HUDEP-2 (cell line): ENCODE results near the gene RXRA.

Source experiments
- DNase-seq, 76 experiments: peaks; one replicate each; lab custom pipeline; 2025; ENCODE audit not compliant: unreplicated experiment in 76 of 76; lab: John Stamatoyannopoulos, UW

Gene RXRA

DNA sequence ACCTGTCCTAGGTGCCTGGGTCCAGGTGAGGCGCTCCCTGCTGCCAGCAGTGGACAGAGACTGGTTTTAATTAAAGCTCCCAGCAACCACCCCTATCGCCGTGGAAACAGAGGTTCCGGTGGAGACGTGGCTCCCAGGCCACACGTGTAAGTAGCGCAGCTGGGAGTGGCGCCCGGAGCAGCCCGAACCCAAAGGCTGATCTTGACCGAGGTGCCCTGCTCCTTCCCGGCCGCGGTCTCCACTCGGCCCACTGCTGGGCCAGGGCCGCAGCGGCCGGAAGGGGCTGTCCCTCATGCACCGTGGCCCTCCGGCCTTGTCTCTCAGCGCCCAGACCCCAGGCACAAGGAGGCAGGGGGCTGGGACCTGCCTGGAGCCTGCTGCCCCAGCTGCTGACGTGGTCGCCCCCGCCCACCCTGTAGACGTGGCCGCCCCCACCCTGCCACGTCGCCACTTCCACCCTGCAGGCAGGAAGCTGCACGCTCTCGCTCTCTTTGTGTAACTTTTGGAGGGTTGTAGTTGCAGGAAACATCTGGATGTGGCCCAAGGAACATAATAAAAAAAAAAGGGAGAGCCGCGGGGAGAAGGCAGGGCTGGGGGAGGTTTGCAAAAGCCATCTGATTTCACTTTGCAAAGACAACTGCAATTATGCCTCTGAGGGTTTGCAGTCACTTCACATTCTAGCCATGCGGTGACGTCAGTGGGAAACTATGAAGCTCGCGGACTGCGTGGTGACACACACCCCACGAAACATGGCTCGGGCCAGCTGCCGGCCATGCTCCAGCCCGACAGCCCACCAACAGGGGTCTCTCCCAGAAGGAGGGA is 129.9 kb downstream of the RXRA start:
- no peak for DNase-seq

DNA sequence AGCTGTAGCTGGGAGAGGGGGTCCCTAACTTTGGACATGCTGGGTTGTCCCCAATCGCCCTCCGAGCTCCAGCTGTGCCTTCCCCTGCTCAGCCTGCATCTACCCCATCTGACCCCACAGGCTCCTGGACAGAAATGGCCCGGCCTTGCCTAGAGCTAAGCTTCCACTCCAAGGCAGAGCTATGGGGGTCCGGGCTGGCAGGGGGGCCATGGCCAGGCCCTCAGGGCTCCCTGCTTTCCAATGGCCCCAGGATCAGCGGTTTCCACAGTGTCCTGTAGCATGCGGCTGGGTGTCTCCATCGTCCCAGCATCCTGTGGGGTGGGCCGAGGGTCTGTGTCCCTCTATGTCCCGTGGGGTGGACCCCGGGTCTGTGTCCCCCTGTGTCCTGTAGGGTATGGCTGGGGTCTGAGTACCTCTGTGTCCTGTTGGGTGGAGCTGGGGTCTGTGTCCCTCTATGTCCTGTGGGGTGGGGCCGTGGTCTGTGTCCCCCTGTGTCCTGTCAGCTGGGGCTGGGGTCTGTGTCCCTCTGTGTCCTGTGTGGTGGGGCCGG is 130.6 kb downstream of the RXRA start:
- DNase-seq: no peak

DNA sequence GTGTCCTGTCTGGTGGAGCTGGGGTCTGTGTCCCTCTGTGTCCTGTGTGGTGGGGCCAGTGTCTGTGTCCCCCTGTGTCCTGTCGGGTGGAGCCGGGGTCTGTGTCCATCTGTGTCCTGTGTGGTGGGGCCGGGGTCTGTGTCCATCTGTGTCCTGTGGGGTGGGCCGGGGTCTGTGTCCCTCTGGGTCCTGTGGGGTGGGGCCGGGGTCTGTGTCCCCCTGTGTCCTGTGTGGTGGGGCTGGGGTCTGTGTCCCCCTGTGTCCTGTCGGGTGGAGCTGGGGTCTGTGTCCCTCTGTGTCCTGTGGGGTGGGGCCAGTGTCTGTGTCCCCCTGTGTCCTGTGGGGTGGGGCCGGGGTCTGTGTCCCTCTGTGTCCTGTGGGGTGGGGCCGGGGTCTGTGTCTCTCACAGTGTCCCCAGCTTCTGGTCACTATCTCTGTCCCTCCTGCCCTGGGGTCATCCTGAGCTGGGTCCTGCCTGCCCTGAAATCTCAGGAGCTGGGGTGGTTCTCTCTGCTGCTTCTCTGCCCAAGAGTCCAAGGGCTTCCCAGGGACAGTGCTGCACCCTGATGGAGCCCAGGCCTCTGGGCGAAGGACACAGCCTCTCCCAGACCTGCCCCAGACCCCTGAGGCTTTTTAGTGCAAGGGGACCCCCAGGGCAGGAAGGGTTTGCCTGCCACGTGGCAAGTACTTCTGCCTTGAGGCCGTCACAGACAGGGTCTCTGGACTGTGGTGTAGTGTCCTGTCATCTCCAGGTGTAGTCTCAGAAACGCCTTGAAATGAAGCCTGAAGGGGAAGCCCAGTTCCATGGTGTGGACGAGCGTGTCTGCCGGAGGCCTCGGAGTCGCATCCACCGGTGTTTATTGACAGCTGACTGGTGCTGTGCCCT is 131.3 kb downstream of the RXRA start:
- no peak for DNase-seq

DNA sequence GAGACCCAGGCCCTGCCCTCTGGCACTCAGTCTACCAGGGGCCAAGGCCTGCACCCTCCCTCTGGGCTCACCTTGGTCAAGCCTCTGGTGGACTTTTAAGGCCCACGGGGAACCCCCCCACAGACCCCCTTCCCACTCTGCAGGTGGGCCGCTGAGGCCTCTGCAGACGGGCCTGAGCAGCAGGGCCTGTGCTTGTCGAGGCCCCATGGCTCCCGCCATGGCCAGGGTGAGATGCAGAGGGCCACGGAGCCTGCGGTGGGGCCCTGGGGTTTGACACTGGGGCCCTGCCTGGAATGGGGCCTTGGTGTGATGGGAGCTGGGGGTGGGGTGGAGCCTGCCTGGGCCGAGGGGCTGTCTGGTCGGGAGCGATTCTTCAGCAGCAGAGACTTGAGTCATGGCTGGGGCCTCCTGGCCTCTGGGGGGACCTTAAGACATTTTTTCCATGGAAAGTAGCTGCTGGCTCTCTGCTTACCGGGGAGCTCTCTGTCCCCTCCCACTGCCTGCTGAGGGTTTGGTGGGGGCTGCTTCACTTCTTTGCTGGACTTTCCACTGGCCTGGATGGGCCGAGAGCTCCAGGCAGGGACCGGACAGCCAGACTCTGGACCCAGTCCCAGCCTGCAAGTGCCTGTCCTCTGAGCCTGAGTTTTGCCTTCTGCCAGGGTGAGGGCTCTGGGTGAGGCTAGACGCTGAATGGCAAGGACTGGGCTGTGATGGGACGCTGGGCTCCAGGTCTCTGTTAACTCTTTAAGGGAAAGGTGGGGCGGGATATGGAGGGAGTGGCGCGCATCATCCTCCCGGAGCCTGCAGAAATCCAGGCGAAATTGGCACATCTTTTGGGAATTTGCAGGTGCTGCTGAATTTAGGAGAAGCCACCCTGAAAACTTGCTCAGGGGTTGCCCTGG is 132.2 kb downstream of the RXRA start:
- no peak for DNase-seq

DNA sequence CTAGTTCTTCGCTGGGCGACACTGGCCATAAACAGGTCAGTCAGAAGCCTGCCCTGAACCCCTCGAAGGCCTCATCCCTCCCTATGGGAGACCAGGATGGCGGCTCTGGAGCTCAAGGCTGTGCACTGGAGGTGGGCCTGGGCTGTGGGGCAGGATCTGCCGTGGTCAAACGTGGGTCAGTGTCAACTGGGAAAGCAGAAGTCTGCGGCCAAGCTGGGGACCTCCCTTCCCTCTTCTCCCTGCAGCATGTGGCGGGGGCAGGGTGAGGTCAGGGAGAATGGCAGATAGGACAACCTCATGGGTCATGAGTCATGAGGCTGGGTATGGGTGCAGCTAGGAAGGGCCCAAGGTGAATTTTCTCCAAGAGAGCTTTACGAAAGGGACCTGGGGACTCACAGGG is 132.9 kb downstream of the RXRA start:
- no peak for DNase-seq

DNA sequence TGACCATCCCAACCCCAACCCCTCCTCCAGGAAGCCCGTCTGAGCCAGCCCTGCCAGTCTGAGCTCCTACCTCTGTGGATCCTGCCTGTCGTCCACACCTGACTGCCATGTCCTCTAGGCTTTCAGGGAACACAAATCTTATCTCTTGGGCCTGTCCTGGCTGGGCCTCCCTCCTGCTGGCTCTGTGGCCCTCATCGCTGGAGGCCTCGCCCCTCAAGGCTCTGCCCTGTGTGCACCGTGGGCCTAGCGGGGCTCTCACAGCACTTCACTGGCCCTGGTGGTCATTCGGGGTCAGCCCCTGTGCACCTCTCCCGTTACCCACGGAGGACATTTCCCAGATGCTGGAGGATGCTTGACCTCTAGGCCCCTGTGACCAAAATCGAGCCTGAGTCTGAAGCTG is 133.3 kb downstream of the RXRA start:
- DNase-seq: no peak

DNA sequence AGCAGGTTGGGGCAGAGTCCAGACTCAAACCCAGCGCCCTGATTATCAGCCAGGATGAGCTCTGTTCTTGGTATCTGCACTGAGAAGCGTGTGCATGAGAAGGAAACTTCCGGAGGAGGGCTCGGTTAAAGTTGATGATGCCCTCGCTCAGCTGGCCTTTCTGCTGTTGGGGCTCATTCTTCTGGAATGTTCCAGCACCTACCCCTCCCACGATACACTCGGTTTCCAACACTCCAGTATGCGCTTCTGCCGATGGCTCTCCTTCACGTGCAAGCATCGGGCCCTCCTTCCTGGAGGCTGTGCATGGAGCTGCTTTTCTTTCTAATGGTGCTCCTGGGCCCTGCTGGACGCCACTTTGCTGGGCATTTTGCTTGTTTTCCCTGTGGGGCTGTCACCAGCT is 134.0 kb downstream of the RXRA start:
- DNase-seq: no peak

DNA sequence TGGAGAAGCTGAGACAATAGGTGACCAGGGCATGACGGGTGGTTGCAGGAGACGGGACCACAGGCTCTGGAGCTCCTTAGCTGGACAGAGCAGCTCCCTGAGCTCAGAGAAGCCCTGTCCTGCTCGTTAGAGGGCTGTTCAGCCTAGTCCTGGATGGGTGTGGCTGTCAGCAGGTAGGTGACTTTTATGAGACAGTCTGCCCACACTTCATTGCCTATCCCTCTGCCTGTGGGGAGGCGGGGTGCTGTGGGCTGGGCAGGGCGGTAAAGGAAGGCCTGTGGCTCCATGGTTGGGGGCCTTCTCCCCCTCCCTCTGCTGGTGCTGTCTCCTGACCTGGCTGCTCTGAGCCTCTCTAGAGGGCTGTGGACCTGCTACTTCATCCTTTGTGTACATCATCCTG is 134.6 kb downstream of the RXRA start:
- DNase-seq: no peak

DNA sequence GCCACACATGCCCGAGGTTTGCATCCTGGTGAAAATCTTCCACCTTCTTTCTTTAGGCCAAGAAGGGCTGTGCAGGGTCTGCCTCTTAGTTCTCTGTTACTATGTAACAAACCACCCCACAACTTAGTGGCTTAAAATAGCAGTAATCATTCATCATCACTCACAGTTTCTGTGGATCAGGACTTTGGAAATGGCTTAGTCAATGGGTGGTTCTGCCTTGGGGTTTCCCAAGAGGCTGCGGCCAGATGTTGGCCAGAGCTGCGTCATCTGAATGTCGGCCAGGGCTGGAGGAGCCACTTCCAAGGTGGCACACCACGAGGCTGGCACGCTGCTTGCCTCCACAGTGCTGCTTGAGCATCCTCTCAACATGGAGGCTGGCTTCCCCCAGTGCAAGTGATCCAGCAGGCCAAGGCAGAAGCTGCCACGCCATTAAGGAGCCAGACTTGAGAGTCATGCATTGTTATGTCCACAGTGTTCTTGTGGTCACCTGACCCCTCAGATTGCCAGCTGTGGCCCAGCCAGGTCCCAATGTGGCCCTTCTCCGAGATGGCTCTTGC is 135.2 kb downstream of the RXRA start:
- DNase-seq: no peak

DNA sequence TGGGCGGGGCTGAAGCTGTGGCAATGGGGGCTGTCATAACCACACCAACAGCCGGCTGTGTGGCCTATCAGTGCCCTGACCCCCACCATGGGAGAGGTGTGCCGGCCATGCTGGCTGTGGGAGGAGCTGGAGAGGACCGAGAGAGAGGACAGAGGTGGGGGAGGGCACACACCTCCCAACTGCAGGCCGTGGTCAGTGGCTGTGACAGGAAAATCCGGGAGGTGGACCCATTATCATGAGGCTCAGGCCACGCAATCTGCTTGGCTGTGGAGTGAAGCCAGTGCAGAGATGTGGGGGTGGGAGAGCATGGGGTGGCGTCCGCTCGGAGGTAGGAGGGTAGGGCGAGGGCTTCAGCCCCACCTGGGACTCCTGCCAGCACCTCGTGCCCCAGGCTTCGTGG is 136.1 kb downstream of the RXRA start:
- DNase-seq: no peak

DNA sequence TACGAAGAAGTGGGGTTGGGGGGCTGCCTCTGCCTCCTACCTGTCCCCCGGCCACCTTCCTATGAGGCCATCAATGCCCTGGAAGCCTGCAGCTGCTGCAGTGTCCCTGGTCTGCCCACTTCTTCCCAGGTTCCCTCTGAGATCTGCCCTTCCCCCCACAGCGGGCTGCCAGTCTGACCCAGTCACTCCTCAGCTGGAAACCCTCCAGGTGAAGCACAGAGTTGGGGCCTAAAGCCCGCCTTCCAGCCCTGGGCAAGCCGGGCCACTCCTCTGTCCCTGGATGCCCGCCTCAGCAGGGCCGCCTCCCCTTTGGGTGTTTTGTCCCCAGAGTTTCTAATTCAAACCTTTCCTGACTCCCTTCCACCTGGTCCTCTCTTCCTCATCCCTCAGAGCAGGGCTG is 137.0 kb downstream of the RXRA start:
- no peak for DNase-seq

DNA sequence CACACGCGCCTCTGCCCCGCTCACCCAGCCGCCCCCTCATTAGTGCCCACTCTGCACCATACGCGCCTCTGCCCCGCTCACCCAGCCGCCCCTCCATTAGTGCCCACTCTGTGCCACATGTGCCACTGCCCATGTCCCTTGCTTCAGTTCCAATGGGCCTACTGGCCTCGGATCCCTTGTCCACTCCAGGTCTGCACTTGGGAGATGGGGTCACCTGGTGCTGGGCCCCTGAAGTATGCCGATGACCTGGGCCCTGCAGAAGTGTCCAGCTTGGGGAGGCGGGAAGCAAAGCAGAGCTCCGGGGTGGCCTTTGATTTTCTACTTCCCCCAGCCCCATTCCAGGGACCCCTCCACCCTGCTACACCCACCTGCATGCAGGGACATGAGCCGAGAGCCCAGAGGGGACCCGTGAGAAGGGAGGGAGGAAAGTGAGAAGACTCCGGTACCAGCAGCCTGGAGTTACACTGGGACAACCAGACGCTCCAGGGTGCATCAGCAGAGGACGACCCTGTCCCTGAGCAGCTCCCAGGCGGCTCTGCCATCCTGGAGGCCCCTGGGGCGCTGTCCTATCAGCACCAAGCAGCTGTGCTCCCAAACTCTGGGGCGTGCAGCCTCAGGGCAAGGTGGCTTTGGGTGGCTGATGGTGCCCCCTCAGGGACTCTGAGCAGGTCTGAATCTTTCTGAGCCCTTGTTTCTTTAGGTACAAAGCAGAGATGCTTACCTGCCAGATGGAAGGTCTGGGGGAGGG is 140.8 kb downstream of the RXRA start:
- no peak for DNase-seq

DNA sequence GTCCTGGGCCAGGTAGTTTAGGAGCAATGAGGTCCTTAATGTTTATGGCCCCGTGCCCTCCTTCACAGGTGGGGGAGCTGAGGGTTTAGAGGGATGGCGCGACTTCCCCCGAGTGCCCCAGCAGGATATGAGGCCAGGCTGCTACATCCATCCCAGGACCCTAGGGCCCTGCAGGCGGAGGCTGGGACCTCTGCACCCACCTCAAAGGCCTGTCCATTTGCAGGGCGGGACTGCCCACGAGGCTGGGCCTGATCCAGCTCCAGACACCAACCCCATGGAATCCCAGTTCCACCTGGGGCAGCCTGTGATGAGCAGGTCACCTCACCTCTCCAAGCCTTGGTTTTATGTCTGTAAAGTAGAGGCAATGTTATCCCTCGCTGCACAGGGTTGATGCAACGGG is 142.1 kb downstream of the RXRA start:
- no peak for DNase-seq

DNA sequence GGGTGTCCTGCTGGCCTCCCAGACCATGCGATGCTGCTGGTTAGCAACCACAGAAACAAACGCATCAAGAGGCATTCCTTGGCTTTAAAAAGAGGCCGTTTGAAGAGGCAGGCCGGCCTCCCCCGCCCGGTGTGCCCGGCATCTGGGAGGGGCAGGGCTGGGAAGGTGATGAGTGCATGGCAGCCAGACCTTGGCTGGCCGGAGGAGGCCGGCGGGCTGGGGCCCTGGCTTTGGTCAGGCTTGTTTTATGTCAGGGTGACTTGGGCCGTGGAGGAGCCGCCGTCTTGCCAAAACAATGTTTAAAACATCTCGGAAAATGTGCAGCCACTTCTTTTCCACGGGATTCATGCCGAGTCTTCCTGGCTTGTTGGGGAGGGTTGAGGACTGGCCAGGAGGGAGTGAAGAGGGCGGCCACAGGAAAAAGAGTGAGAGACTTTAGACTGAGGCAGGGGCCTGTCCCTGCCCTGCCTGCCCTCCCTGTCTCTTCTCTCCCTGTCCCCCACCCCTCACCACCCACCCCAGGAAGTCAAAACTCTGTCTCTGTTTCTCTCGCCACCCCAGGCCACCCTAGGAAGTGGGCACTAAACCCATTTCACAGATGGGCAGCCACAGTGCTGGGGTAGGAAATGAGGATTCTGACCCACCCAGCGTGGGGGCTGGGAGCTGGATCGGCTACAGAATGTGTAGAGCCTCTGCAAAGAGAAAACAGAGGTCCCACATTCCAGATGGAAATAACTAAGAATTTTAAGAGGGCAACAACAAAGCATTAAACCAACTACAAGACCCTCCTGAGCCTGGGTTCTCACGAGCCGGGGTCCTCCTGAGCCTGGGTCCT is 143.0 kb downstream of the RXRA start:
- no peak for DNase-seq

DNA sequence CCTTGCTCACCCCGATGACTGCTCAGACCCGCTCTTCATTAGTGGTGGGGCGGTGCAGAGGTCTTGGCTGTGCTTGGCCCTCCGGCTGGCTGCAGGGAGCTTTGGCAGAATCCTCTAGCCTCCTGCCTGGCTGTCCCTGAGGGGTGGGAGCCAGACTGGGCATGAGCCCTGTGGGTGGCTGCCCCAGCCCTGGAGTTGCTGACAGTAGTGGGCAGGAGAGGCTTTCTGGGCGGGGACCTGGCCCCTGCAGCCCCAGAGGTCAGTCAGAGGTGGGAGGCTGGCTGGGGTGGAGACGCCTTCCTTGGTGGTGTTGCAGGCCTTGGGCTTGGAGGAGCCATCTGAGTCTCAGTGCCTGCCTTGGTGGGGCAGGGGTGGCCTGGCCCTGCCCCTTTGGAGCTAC is 146.0 kb downstream of the RXRA start:
- DNase-seq: no peak

DNA sequence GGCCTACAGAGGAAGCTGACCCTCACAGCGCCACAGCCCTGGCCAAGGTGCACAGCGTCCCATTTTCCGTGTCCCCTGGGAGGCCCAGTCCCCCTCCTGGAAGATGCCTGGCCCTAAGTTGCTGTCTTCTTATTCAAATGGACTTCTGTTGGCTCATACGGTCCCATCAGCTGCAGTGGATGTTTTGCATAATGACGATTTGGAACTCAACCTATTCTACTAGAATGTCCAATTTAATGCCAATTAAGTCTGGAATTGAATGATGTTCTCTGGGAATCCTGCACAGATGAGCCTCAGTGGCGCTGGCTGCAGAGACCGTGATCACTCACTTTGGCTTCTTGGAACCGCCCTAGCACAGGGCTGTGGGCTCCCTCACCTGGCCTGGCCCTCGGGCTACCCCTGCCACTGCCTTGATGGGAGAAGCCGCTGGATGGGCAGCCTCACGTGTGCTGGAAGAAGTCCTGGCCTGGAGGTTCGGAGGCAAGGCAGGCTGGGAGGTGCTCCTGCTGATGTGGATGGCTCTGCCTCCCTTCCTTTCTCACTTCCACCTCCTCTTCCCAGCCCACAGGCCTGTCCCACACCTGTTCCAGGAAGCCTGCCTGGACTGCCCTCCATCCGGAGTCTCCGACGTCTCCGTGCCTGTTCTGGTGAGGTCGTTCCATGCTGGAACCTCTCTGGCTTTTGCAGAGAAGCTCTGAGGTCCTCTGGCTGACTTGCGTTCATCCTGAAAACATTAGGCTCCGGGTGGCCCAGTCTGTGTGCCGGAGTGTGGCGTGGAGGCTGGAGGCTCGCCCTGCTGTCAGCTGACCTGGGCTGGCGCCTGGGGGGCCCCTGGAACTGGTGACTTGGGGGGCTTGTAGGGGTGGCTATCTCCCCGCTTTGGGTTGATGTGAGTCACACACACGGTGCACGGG is 147.1 kb downstream of the RXRA start:
- DNase-seq: no peak

DNA sequence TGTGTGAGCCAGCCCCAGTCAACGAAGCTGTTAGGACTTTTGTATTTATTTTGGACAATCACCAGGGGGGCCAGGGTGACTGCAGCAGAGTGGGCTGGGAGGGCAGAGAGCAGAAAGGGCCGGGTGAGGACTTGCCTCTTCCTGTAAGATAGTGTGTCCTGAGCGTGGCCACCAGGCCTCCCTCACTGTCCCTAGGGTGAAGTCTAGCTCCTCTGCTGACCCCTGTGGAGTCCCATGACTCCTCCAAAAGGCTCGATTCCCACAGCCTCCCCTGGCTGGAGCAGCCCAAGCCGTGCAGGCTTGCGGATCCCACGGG is 147.8 kb downstream of the RXRA start:
- DNase-seq: no peak
